Caco-2 (cell line): ENCODE measurements around the gene SETDB1. TPM values are rescaled to one million over a fixed set of nuclear protein-coding genes. Genes with fewer than 3 reads are reported as not detected.
A peak's percentile ranks its signal among the peaks of the same experiment; 100 is the strongest.

Experiments
- BruUV-seq: library from RNA; stranded (reverse); fragments of 400-500 nt; replicated peaks from 2 replicates; lab custom pipeline; 2021; lab: Mats Ljungman, UMichigan
- CTCF ChIA-PET: fragments of 300-600 bp; sonication (Branson Sonifier 250); formaldehyde crosslinking; loops from one replicate; lab custom pipeline; 2022; ENCODE audit warnings: antibody characterized with exemption; lab: Charles Lee
- POLR2A ChIA-PET: fragments of 300-600 bp; sonication (Branson Sonifier 250); formaldehyde crosslinking; loops from one replicate; lab custom pipeline; 2022; ENCODE audit warnings: antibody characterized with exemption; lab: Charles Lee
- DNase-seq, 2 experiments: peaks; one replicate each; pipeline versions ENCODE4 v3.0.0 to v3.0.0-alpha.2; 2020 to 2022
- H3K27me3 ChIP-seq: replicated peaks from 2 replicates; pipeline ENCODE4 v1.6.0; 2011; ENCODE audit warnings: low read length; ENCODE audit not compliant: control insufficient read depth, insufficient read depth
- H3K36me3 ChIP-seq: 2 replicates; pipeline ENCODE4 v1.5.1; 2011; ENCODE audit warnings: low read length; ENCODE audit not compliant: control insufficient read depth, insufficient read depth
- H3K4me1 ChIP-seq: fragments of 250-450 bp; sonication (Bioruptor Pico); 2 replicates; pipeline ENCODE4 v1.5.1; 2020; ENCODE audit warnings: mild to moderate bottlenecking
- H3K4me3 ChIP-seq: 2 replicates; pipeline ENCODE4 v1.5.1; 2011; ENCODE audit warnings: low read depth, mild to moderate bottlenecking, control low read depth, low read length
- H3K9me3 ChIP-seq: fragments of 250-450 bp; sonication (Bioruptor Pico); 2 replicates; pipeline ENCODE4 v1.5.1; 2020; ENCODE audit warnings: mild to moderate bottlenecking, moderate library complexity
- H3K27ac Mint-ChIP-seq: one replicate; pipeline ENCODE4 v1.8.0; 2022; ENCODE audit warnings: mixed read lengths; ENCODE audit not compliant: unreplicated experiment
- H3K27me3 Mint-ChIP-seq: one replicate; pipeline ENCODE4 v1.8.0; 2022; ENCODE audit warnings: mixed read lengths; ENCODE audit not compliant: insufficient read depth, unreplicated experiment
- H3K36me3 Mint-ChIP-seq: one replicate; pipeline ENCODE4 v1.8.0; 2022; ENCODE audit warnings: mild to moderate bottlenecking, mixed read lengths; ENCODE audit not compliant: insufficient read depth, unreplicated experiment
- H3K4me1 Mint-ChIP-seq: one replicate; pipeline ENCODE4 v1.8.0; 2022; ENCODE audit warnings: low read depth, mixed read lengths; ENCODE audit not compliant: unreplicated experiment
- H3K4me3 Mint-ChIP-seq: one replicate; pipeline ENCODE4 v1.8.0; 2022; ENCODE audit warnings: mild to moderate bottlenecking, moderate library complexity, mixed read lengths; ENCODE audit not compliant: unreplicated experiment
- H3K9me3 Mint-ChIP-seq: one replicate; pipeline ENCODE4 v1.8.0; 2022; ENCODE audit warnings: mixed read lengths; ENCODE audit not compliant: unreplicated experiment
- CTCF ChIP-seq, 2 experiments: fragments of 200-600 bp in 1 of 2; IDR thresholded peaks; 1 replicate in 1 of 2; 2 replicates in 1 of 2; pipeline versions ENCODE4 v1.5.1 to v1.8.0; 2011 to 2022; ENCODE audit warnings: antibody characterized with exemption in 1 of 2, control low read depth in 1 of 2, inconsistent platforms in 1 of 2, low read depth in 1 of 2, low read length in 1 of 2, mild to moderate bottlenecking in 1 of 2, moderate library complexity in 1 of 2; ENCODE audit not compliant: insufficient read depth in 1 of 2, severe bottlenecking in 1 of 2, unreplicated experiment in 1 of 2
- intact Hi-C: fragments of 100-400 bp; cut with micrococcal nuclease; formaldehyde crosslinking; loops from one replicate; pipeline ENCODE4 v1.10.0; 2022; ENCODE audit not compliant: unreplicated experiment
- total RNA-seq: library from RNA; stranded (reverse); gene quantifications from 2 replicates; pipeline ENCODE4 v1.2.3, GENCODE V29; 2022

Gene SETDB1
- total RNA-seq, 1 experiment from 2014 or later, result 45.0 TPM

DNA sequence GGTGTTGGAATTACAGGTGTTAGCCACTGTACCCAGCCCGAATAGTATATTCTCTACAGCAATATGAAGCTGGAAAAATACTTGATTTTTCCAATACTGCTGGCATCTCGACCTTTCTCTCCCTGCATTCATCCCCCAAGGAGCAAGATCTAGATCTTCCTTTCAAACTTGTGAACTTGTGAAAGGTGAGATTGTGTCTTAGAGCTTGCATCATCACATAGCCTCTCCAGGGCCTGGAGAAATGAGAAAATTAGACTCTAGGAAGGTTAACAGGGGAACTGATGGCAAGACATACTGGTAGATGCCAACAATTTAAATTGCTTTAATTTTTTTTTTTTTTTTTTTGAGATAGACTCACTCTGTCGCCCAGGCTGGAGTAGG lies 84.2 kb downstream of the SETDB1 start:
- POLR2A ChIA-PET, result no interaction called here
- Histone ChIP-seq H3K9me3 (no peaks in the 10 kb centered on the region), H3K4me3 (no peak overlapping the region), H3K4me1 (peaks cover 54% of the 10 kb centered on the region), H3K27me3 (no peaks in the 10 kb centered on the region), H3K36me3 (no peaks in the 10 kb centered on the region)
- Mint-ChIP-seq H3K4me1 (peaks cover 28% of the 10 kb centered on the region), H3K27me3 (no peaks in the 10 kb centered on the region), H3K36me3 (peaks cover 27% of the 10 kb centered on the region), H3K9me3 (no peaks in the 10 kb centered on the region), H3K27ac (no peak overlapping the region), H3K4me3 (peak overlapping the region; percentile 92)
- no peak for TF ChIP-seq CTCF (IDR thresholded peaks at IDR 0.05; ENCODE audit: insufficient read depth in 1 of 2, low read depth in 1 of 2, low read length in 1 of 2, severe bottlenecking in 1 of 2, unreplicated experiment in 1 of 2)
- CTCF ChIA-PET, result interaction anchor here (0.7 kb wide), 1 partner anchor 128 kb away, joined by 4 read pairs; no protein-coding TSS in a partner anchor
- DNase-seq, result no peak
- intact Hi-C loops, result no loop called here
- BruUV-seq, result no TSS peak

DNA sequence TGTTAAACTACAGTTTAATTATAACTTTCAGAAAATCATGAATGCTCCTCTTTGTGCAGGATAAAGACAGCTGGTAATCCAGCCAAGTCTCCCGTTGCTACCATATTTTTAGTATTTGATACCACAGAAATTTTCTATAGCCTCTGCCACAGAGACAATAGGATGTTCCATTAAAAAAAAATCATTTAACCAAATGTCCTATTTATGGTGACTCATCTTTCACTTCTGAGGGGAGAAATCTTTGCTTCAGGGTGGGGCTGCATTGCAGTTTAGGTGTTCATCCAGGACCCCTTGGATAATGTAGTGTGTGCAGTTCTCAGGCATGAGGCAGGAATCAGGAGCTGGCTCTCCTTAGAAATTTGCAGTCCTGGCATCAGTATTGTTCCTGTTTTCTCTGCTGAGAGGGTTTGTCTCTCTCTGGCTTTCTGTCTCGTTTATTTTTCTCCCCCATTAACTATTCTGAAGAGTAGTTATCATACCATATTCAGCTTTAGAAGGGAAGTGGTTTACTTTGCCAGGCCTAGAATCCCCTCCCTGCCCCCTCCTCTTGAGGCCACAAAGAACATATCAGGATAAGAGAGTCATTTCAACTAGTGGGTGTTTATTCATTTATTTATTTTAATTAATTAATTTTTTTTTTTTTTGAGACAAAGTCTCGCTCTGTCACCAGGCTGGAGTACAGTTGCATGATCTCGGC lies 85.1 kb downstream of the SETDB1 start:
- Mint-ChIP-seq H3K27ac (peak overlapping the region; percentile 57), H3K27me3 (no peaks in the 10 kb centered on the region), H3K36me3 (peaks cover 27% of the 10 kb centered on the region), H3K9me3 (no peaks in the 10 kb centered on the region), H3K4me3 (no peak overlapping the region), H3K4me1 (peaks cover 28% of the 10 kb centered on the region)
- no peak for TF ChIP-seq CTCF (IDR thresholded peaks at IDR 0.05; ENCODE audit: insufficient read depth in 1 of 2, low read depth in 1 of 2, low read length in 1 of 2, severe bottlenecking in 1 of 2, unreplicated experiment in 1 of 2)
- no peaks in the 10 kb centered on the region for H3K27me3 ChIP-seq
- no peak for DNase-seq
- no peak overlapping the region for H3K4me3 ChIP-seq
- POLR2A ChIA-PET, result no interaction called here
- no TSS peak for BruUV-seq
- CTCF ChIA-PET, result interaction anchor here (0.6 kb wide), 1 partner anchor 63 kb away, joined by 3 read pairs; no protein-coding TSS in a partner anchor
- intact Hi-C loops, result no loop called here
- no peaks in the 10 kb centered on the region for H3K9me3 ChIP-seq
- H3K36me3 ChIP-seq, result no peaks in the 10 kb centered on the region
- peaks cover 54% of the 10 kb centered on the region for H3K4me1 ChIP-seq

DNA sequence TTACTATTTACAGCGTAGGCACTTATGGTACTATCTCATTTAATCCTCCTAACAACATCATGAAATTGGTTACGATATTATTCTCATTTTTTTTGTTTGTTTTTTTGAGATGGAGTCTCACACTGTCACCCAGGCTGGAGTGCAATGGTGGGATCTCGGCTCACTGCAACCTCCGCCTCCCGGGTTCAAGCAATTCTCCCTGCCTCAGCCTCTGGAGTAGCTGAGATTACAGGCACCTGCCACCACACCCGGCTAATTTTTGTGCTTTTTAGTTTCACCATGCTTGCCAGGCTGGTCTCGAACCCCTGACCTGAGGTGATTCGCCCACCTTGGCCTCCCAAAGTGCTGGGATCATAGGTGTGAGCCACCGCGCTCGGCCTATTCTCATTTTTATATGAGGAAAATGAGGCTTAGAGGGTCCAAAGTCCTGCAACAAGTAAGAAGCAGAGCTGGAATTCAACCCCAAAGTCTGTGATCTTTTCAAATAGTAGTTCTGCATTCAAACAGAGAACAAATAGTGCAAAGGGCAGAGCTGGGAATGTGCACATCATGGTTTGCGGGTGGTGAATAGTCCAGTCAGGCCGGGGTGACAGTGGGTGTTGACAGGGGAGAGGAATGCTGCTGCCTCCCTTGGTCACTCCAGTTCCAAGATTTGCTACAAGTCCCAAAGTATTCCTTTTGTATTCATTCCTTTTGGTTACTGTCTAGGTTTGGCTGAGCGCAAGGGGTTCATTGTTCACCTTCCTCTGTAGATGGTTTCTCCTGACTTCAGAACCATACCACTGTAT lies 86.7 kb downstream of the SETDB1 start:
- BruUV-seq, result TSS peak; percentile 93
- Histone ChIP-seq H3K36me3 (no peaks in the 10 kb centered on the region), H3K27me3 (no peaks in the 10 kb centered on the region), H3K9me3 (no peaks in the 10 kb centered on the region), H3K4me3 (no peak overlapping the region), H3K4me1 (peaks cover 43% of the 10 kb centered on the region)
- Mint-ChIP-seq H3K9me3 (no peaks in the 10 kb centered on the region), H3K4me3 (peak overlapping the region; percentile 54), H3K4me1 (peaks cover 18% of the 10 kb centered on the region), H3K27ac (peak overlapping the region; percentile 84), H3K36me3 (peaks cover 27% of the 10 kb centered on the region), H3K27me3 (no peaks in the 10 kb centered on the region)
- ChIA-PET POLR2A (interaction anchor here (0.5 to 1.1 kb wide), 8 partner anchors 19 to 451 kb away, joined by 3 to 5 read pairs (median 3); partner anchors contain the start of genes ANXA9, C1orf56, CDC42SE1 and CERS2), CTCF (interaction anchor here (0.7 to 1.4 kb wide), 5 partner anchors 10 to 58 kb away, joined by 3 to 7 read pairs (median 3); partner anchors contain the start of gene GABPB2)
- no peak for TF ChIP-seq CTCF (IDR thresholded peaks at IDR 0.05; ENCODE audit: insufficient read depth in 1 of 2, low read depth in 1 of 2, low read length in 1 of 2, severe bottlenecking in 1 of 2, unreplicated experiment in 1 of 2)
- intact Hi-C loops, result loop anchor here (1.0 kb wide), 2 partner anchors 35 to 45 kb away; no protein-coding TSS in a partner anchor
- peak; percentile 90 to 93 for DNase-seq
